Right lung (tissue), 5 donors: ENCODE results near the gene MAP7D1. TPM values are rescaled to one million over a fixed set of nuclear protein-coding genes. Genes with fewer than 3 reads are reported as not detected.
A peak's percentile ranks its signal among the peaks of the same experiment; 100 is the strongest.
"Not testable (repeated sequence)": the region's sequence is repeated elsewhere in the genome, so short reads cannot be mapped to it uniquely, and the experiment has no call there.

Source experiments
- DNase-seq, 2 donors: peaks; one replicate each; pipeline ENCODE4 v3.0.0-alpha.2; 2013
- polyA plus RNA-seq, 5 donors: library from polyadenylated mRNA; unstranded; fragments of 120-200 nt; gene quantifications; one replicate each; pipeline versions ENCODE4 v1.2.1 to v1.2.3, GENCODE V29; 2013; ENCODE audit warnings: inconsistent platforms in 1 of 5, low replicate concordance in 1 of 5; ENCODE audit not compliant: insufficient read length in 5 of 5, insufficient read depth in 1 of 5

Gene MAP7D1
- polyA plus RNA-seq, 5 donors = 49.6 to 82.4 (median 52.3) TPM

DNA sequence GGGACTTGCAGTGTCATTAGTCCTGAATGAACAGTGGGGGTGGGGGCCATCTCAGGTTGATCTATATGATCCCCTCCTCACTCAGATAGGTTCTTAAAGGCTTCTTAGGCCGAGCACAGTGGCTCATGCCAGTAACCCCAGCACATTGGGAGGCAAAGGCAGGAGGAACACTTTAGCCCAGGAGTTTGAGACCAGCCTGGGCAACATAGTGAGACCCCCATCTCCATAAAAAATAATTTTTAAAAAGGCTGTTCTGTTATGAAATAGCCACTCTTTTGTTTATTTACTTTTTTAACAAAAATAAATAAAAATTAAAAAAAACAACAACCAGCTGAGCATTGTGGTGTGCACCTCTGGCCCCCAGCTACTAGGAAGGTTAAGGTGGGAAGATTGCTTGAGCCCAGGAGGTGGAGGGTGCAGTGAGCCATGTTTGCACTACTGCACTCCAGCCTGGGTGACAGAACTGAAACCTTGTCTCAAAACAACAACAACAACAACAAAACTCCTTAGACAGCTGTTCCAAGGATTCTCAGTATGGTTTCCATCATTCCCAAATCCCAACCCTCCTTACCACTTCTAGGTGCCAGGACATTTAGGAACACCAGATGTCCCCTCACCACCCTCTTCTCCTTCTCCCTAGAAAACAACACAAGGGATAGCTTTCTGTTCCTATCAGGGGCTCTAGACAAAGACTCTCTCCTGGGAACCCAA lies 4.7 kb upstream of the MAP7D1 start:
- no peak for DNase-seq

- no peak for DNase-seq
Observed at GRCh38 chr1:36151845-36152203, 4.1 kb upstream of the MAP7D1 start.

DNA sequence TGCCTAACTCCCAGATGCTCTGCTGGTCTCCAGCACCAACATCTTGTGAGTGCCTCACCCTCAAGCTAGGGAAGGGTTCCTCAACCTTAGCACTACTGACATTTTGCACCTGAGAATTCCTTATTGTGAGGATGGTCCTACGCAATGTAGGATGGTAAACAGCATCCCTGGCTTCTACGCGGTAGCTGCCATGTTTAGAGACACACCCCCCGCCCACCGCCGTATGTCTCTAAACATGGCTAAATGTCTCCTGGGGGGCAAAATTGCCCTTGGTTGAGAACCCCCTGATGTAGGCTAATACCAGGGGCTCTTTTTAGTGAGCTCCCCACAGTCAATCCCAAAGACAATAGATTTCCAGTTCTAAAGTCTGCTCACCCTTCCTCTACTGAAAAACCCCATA lies 2.5 kb upstream of the MAP7D1 start:
- no peak for DNase-seq

GRCh38 chr1:36154335-36154734 lies 1.6 kb upstream of the MAP7D1 start:
- no peak for DNase-seq

GRCh38 chr1:36154765-36155407 lies 1.1 kb upstream of the MAP7D1 start:
- no peak for DNase-seq

DNA sequence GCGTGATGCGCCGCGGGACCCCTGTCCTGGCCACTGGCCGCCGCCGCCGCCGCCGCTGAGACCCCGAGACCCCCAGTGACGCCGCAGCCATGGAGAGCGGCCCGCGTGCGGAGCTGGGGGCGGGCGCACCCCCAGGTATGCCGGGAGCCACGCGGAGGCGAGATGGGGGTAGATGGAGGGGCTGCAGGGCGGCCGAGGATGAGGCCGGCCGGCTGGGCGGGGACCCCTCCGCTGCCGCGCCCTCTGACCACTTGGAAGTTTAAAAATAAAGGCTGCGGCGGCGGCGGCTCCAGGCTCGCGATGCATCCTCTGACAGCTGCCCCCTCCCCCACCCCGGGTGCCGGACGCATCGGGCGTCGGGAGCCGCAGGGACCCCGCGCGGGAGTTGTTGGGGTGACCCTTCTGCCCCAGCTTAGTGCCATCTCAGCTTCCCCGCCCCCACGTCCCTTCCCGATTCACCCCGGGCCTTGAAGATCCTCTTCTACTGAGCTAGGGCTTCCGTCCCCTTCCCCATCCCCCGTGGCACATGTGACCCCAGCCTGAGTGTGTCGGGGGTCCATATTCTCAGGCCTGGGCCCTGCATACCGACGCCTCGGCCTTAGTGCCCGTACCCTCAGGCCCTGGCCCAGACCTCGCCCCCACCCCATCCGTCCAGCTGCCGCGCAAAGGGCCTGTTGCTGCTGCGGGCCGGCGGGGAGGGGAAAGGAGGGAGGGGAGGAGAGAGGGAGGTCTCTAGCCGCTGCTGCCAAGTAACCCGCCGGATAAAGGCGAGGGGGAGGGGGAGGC lies 562 bp downstream of the MAP7D1 start:
- peak; percentile 81 to 83 for DNase-seq

DNA sequence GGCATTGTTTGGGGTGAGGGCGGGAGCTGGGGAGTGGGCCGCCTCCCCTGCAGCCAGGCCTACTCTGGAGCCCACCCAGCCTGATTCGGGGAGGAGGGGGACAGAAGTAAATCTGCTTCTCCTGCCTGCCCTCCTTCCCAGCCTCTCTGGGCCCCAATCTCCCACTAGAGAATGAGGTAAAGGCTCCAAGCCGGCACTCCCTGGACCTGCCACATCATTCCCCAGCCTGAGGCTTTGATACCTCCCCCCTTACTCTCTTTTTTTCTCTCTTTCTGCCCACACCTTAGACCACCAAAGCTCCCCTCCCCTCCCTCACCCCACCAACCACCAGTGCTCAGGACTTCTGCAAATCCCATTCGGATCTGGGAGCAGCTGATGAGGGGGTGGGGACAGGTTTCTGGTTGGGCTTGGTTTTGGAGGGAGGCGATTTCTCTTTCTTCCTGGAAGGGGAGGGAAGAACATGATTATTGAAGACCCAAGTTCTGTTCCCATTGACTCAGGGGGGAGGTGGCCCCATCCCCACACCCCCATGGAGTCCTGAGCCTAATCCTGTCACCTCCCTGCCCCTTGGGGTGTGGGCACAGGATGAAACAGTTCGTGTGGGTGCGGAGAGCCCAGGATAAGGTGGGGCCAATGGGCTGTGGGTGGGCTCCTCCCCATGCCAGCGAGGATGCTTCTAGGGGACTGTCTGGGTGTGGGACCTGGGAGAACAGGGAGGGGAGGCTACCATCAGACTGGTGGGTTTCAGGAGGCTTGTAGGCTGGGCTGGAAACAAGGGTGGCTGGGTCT lies 1.3 kb downstream of the MAP7D1 start:
- DNase-seq = no peak

DNA sequence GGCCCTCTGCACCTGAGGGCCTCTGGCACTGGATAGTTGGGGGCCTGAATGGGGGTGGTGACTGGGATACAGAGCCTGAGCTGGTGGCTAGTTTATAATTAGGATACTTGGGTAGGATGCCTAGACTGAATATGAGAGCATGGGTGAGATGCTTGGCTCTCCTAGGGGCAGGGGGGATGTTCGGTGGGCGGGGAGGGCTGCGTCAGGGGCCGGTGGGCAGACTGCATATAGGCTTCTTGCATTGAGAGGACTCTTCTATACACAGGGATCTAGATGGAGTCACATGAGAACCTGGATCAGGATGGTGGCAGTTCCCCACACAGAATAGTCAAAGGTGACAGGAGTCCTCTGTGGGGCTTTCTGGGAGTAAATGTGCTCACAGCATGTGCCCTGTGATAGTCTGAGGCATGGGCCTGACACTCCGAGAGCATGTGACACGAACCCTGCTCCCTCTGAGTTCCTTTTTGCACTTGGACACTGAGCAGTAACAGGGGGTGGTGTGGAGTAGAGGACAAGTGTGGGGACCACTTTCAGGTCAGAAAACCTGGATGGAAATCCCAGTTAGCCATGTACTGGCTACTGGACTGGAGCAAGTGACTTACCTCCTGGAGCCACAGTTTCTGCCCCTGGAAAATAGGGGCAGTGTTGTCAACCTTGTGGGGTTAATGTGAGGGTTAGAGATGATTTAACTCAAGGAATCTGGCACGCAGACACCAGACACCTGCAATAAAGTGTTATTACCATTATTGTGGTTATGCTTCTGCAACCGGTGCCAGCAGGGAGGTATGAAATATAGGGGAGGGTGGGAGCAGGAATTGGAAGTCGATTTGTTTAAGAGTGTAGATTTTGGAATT lies 2.2 kb downstream of the MAP7D1 start:
- no peak for DNase-seq

DNA sequence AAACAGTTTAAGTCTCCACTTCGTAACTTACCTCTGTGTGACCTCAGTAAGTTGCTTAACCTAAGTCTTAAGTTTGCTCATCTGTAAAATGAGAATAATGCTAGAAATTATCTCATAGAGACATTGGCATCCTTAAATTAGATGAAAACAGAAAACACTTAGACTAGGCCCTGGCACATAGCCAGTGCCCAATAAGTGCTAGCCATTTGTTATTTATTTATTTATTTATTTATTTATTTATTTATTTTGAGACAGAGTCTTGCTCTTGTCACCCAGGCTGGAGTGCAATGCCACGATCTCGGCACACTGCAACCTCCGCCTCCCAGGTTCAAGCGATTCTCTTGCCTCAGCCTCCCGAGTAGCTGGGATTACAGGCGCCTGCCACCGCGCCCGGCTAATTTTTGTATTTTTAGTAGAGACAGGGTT lies 2.9 kb downstream of the MAP7D1 start:
- DNase-seq = not testable (repeated sequence)

- no peak for DNase-seq
Observed at GRCh38 chr1:36159614-36160387, 3.8 kb downstream of the MAP7D1 start.

- no peak for DNase-seq
Observed at GRCh38 chr1:36160388-36160948, 4.5 kb downstream of the MAP7D1 start.

GRCh38 chr1:36160949-36161485 lies 5.1 kb downstream of the MAP7D1 start:
- peak in 1 of 2 donors; percentile 55 for DNase-seq

GRCh38 chr1:36161641-36162531 lies 5.9 kb downstream of the MAP7D1 start:
- DNase-seq = no peak

DNA sequence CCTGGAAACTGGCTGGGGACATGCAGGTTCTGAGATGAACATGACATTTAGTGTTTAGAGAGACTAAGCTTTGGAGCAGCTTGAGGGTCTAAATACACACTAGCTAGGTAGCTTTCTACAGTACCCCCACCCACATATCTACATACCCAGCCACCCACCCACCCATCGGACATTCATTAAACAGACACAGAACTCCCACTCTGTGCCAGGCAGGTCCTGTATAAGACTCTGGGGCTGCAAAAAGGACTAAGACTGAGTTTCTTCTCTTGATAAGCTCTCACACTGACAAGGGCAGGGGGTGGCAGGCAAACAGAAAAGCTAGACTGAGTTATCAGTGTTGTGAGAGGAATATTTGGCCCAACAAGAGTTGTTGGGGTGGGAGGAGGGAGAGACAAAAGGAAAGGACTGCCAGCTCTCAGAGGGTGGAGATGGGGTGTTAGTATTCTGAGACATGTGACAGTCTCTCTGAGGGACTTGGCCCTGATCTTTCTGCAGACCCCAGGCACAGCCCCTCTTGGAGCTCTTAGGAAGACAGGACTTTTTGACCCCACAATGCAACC lies 6.8 kb downstream of the MAP7D1 start:
- no peak for DNase-seq

- DNase-seq = no peak
Observed at GRCh38 chr1:36163426-36163825, 7.5 kb downstream of the MAP7D1 start.

GRCh38 chr1:36164361-36164760 lies 8.4 kb downstream of the MAP7D1 start:
- no peak for DNase-seq

DNA sequence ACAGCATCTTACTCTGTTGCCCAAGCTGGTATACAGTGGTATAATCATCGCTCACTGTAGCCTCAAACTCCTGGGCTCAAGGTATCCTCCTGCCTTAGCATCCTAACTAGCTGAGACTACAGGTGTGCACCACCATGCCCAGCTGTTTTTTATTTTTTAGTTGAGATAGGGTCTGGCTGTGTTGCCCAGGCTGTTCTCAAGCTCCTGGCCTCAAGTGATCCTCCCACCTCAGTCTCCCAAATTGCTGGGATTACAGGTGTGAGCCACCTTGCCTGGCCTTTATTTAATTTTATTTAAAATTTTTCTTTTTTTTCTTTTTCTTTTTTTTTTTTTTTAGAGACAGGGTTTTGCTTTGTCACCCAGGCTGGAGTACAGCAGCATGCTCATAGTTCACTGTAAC lies 9.2 kb downstream of the MAP7D1 start:
- DNase-seq = no peak

DNA sequence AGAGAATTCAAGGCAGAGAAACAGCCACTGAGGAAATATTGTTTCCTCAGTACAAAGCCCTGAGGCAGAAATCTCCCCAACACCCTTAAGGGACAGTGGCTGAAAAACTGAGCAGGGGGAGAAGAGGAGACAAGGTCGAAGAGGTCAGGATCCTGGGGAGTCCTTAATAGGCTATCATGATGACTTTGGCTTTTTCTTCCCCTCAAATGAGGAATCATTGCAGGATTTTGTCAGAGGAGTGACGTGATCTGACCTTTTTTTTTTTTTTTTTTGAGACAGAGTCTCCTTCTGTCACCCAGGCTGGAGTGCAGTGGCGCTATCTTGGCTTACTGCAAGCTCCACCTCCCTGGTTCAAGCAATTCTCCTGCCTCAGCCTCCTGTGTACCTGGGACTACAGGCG lies 10.2 kb downstream of the MAP7D1 start:
- no peak for DNase-seq
